Stimulated activated CD4-positive, alpha-beta T cell treated with anti-CD3 and anti-CD28 coated beads, Interleukin-1b, Interleukin-23, amount 100 ng/mL, for 24 hours (primary cell): ENCODE data around the gene NDUFAF2.
"Not testable (repeated sequence)": the region's sequence is repeated elsewhere in the genome, so short reads cannot be mapped to it uniquely, and the experiment has no call there.

Experiments
- DNase-seq, 4 experiments: peaks; one replicate each; pipeline ENCODE4 v3.0.0-alpha.2; 2020; ENCODE audit warnings: low read depth in 4 of 4, low spot score in 1 of 4

Gene NDUFAF2

DNA sequence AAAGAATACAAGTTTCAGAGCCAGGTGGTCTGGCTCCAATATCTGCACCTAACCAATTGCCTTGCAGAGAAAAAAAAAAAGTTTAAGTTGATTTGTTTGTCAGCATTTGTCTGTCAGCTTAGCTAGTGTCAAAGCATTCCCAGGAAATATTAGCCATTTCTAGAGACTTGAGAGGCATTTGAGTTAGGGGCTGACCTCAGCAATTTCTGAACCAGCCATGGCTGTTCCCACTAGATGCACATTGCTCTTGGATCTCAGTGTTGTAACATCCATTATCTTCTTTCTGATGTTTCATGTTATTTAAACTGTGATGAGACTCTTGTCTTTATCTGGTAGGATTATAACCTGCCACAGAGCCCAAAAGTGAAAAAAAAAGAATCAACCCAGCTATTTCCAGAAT lies 102.3 kb downstream of the NDUFAF2 start:
- no peak for DNase-seq

DNA sequence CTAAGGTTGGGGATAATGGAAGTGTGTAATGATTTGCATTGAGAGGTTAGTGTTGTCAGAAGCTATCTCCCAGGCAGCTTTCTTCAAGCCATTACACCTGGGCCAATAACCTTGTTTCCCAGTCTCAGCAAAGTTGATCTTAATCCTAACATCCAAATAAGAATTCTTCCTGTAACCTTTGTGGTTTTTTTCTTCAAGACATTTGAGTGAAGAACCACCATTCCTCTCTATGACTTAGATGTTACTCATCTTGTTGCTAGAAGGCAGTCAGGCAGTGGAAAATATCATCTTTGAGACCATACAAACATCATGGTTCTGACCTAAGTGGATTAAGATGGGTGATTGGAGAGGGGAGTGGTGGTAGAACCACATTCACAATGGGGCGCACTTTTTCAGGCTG lies 103.5 kb downstream of the NDUFAF2 start:
- no peak for DNase-seq

DNA sequence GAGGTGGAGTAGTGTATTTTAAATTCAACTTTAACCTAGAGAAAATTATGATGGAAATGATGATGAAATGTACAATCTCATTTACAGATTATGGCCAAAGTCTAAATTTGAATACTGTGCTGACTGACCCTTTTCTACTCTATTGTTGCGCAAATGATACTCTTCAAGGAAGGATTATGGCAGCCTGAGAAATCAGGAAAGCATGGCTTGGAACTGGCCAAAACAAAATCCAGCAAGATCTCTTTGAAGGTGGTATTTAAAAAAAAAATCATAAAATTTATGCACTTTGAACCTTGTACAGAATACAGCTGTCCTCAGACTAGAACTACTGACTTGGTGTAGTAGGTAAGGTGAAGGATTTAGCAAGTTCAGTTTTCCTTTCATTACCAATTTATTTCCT lies 105.3 kb downstream of the NDUFAF2 start:
- no peak for DNase-seq

DNA sequence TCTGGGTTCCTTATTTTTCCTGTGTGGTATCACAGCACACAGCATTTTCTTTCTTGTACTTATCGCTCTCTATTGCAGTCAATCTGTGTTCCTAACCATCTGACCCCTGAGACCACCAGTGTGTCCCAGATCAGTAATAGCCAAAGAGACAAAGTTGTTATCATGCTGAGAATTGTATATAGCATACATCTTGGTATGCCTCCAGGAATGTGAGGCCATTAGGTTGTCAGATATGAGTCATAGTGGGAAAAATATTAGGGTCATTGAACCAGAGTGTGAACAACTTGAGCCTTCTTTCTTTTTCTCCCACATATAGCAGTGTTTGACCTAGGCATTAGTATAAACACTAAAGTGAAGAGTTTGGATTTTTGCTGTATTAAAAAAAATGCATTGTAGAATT lies 106.3 kb downstream of the NDUFAF2 start:
- DNase-seq, result no peak

DNA sequence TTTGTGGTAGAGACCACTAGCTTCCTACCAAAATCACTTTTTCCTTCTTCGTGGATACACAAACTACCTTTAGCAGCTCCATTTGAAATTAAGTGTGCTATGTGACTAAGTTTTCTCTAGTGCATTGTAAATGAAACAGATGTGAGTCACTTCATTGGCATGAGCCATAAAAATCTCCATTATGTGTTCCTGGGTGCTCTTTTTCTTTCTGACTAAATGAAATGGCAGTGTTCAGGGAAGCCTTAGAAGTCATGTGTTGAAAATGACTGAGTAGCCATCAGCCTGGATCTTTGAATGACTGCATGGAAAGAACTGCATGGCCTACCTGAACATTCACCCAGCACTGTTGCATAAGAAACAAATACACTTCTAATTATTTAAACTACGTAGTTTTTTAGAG lies 107.9 kb downstream of the NDUFAF2 start:
- no peak for DNase-seq

DNA sequence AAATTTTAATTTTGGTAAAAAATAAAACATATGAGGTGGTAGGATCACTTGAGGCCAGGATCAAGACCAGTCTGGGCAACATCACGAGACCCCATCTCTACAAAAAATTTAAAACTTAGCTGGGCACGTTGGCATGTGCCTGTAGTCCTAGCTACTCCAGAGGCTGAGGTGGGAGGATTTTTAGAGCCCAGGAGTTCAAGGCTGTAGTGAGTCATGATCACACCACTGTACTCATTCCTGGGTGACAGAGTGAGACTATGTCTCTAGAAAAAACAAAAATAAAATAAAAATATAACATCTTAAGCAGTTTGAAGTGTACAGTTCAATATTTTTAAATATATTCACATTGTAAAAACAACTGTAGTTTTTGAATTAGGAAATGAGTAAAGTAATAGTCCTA lies 108.9 kb downstream of the NDUFAF2 start:
- DNase-seq, result no peak

DNA sequence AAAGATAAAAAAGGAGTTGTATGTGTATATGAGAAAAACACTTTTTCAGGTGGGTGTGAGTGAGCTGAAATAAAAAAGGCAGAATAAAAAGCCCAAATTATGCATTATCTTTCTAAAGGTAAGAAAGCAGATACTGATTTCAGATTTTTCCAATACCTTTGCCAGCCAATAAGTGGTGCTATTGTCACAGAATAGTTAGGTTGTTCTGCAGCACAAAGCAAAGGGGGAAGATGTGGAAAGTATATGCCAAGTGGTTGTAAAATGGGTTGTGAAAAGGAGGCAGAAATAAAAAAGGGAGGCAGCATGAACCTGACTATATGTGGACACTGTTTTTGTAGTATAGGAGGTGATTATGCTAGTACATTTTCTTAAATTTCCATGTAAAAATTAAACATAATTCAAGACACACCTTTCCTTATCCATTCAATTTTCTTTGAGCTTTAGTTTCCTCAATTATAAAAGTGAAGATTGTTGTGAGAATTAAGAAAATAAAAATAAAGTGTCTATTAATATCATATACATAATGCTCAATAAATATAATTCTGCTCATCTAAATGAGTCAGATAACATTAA lies 110.5 kb downstream of the NDUFAF2 start:
- no peak for DNase-seq

DNA sequence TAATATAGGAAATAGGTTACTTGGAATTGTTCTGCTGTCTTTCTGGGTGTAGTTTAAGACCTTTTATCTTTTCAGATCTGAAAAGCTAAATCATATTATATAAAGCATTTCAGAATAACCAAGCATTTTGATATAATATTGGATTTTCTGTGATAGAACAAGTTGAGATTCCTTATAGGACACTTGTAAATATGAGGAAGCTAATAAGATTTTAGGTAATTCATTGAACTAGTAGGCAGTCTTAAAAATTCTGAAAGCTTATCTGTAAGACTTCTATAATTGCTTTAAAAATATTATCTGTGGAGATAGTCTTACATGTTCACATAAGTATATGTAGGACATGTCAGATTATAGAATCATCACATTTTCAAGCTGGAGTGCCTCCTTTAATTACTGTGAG lies 114.5 kb downstream of the NDUFAF2 start:
- DNase-seq, result no peak

DNA sequence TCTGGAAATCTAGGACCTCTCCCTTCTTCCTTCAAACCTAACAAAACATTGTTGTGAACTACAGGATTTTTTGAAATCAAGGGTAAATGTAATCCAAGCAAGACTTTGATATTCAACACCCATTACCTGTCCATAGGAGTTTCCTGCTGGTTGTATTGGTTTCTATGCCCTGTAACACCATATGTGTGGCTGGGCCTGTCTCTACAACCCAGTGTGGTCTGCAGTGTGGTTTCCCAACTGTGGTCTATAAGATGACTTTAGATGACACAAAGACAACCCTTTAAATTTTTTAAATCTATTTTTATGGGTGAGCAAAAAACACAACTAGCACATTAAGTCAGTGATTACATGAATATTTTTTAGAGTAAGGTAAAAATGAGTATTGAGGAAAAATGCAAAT lies 124.1 kb downstream of the NDUFAF2 start:
- DNase-seq, result no peak

DNA sequence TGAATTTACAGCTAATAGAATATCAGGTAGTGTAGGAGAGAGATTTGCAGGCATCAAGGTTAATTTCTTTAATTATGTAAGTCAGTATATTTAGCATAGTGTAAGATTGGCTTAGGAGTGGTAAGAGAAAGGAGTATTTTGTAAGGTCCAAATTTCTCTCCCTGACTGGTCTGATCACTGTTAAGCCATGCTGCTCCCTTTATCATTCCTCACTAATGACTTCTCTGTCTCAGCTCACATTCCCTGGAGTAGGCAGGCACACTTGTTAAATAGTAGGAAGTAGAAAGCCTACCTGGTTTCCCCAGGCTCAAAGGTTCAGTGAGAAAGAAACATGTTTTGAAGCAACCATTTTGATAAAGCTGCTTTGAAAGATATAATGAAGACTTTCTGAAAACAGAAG lies 126.5 kb downstream of the NDUFAF2 start:
- DNase-seq, result no peak

DNA sequence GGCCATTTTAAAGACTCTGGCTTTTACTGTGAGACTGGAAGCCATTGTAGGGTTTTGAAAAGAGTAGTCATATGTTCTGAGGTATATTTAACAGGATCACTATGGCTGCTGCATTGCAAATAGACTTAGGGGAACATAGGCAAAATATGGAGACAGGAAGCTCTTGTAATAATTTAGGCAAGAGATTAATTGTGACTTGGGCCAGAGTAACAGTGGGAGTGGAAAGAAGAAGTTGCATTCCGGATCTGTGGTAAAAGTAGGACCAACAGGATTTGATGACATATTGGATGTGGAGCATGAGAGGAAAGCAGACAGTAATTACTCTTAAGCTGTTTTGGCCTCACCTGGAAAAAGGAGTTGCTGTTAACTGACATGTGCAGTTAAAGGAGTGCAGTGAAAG lies 131.6 kb downstream of the NDUFAF2 start:
- DNase-seq, result no peak

DNA sequence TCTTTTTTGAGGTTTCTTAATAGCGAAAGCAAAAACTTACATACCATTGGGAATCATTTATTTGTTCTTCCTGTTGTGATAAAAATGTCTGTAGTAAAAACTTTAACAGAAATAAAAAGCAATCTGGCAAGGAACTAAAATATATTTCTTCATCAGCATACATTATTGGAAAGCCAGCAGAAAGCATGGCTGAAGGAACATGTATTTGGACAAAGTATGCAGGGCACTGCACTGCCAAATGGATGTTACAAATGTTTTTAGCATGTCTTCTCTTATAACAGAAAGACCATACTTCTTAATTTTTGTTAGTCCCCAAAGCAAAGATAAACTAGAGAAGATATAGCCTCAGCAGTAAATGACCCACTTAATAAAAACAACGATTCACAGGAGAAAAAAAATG lies 136.7 kb downstream of the NDUFAF2 start:
- no peak for DNase-seq

DNA sequence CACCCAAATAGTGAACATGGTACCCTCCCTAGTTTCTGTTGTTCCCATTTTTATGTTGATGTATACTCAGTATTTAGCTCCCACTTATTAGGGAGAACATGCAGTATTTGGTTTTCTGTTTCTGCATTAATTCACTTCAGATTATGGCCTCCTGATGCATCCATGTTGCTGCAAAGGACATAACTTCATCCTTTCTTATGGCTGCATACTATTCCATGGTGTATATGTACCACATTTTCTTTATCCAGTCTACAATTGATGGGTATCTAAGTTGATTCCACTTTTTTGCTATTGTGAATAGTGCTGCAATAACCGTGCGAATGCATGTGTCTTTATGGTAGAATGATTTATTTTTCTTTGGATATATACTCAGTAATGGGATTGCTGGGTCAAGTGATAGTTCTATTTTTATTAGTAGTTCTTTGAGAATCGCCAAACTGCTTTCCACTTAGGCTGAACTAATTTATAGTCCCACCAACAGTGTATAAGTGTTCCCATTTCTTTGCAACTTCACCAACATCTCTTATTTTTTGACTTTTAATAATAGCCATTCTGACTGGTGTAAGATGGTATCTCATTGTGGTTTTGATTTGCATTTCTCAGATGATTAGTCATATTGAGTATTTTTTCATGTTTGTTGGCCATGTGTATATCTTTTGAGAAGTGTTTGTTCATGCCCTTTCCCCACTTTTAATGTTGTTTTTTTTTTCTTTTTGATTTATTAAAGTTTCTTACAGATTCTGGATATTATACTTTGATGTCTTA lies 137.7 kb downstream of the NDUFAF2 start:
- DNase-seq, result no peak

DNA sequence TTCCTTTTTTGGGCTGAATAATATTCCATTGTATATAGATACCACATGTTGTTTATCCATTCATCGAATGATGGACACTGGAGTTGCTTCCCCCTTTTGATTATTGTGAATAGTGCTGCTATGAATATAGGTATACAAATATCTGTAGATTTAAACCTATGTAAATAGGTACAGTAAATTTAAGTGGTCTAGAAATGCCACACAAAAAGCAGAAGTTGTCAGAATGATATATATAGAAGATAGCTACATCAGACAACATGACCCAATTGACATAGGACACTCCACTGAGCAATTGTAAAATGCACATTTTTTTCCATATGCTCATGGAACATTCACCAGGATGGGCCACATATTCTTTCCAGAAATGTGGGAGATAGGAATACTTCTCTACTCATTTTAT lies 139.7 kb downstream of the NDUFAF2 start:
- no peak for DNase-seq

DNA sequence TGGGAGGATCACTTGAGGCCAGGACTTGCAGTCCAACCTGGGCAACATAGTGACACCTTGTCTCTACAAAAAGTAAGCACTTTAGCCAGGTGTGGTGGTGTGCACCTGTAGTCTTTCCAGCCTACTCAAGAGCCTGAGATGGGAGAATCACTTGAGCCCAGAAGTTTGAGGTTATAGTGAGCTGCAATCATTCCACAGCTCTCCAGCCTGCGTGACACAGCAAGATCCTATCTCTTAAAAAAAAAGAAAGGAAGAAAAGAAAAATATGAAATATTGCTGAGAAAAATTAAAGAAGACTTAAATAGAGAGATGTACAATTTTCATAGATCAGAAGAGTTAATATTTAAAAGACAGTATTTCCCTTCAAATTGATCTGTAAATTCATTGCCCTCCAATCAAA lies 140.9 kb downstream of the NDUFAF2 start:
- DNase-seq, result no peak

DNA sequence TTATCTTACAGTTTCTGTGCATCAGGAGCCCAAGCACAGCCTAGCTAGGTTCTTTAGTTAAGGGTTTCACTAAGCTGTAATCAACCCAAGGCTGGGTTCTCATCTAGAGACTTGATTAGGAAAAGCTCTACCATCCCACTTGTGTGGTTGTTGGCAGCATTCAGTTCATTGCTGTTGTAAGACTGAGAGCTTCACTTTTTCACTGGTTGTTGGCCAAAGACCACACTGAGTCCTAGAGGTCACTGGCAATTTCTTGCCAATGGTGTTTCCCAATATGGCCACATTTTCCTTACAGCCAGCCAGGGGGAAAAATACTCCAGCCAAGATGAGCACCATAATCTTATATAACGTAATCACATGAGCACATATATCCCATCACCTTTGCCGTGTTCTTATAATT lies 142.9 kb downstream of the NDUFAF2 start:
- no peak for DNase-seq

DNA sequence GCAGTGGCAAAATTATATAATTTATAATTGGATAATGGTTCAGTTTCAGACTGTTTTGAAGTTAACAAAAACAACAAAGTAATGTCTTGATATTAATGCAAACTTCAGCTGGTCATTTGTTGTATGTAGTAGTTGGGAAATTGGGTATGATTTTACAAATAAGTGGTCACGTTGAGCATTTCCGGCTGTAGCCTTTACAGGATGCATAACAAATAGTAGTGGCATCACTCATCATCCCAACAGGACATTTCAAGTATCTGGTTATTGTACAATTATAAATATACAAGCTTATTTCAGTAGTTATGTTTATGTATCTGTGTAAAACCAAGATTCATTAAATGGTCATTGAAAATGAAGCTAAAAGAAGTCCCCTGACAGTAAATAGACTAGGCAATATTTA lies 144.3 kb downstream of the NDUFAF2 start:
- DNase-seq, result no peak

DNA sequence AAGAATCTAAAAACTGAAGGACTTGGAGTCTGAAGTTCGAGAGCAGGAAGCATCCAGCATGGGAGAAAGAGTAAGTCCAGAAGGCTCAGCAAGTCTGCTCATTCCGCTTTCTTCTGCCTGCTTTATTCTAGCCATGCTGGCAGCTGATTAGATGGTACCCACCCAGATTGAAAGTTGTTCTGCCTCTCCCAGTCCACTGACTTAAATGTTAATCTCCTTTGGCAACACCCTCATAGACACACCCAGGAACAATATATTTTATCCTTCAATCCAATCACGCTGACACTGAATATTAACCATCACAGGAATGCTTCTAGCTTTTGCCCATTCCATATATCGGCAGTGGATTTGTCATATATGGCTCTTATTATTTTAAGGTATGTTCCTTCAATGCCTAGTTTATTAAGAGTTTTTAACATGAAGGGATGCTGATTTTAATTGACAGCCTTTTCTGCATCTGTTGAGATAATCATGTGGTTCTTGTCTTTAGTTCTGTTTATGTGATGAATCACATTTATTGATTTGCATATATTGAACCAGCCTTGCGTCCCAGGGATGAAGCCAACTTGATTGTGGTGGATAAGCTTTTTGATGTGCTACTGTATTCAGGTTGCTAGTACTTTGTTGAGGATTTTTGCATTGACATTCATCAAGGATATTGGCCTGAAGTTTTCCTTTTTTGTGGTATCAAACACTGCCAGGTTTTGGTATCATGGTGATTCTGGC lies 148.2 kb downstream of the NDUFAF2 start:
- not testable (repeated sequence) for DNase-seq

DNA sequence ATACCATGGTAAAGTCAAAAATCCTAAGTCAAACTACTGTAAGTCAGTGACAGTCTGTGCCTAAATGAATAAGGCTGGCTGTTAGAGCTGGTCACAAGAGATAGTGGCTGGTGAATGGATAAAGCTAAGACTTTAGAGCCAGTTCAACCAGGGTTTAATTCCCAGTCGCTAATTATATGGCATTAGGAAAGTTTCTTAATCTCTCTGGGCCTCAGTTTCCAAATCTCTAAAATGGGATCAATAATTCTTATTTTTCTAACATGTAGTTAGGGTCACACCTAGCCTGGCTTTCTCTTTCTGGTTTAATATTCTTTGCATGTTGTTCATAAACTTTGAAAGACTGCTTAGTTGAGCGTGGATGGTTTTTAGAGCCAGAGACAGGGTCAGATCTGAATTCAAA lies 152.5 kb downstream of the NDUFAF2 start:
- DNase-seq, result no peak

DNA sequence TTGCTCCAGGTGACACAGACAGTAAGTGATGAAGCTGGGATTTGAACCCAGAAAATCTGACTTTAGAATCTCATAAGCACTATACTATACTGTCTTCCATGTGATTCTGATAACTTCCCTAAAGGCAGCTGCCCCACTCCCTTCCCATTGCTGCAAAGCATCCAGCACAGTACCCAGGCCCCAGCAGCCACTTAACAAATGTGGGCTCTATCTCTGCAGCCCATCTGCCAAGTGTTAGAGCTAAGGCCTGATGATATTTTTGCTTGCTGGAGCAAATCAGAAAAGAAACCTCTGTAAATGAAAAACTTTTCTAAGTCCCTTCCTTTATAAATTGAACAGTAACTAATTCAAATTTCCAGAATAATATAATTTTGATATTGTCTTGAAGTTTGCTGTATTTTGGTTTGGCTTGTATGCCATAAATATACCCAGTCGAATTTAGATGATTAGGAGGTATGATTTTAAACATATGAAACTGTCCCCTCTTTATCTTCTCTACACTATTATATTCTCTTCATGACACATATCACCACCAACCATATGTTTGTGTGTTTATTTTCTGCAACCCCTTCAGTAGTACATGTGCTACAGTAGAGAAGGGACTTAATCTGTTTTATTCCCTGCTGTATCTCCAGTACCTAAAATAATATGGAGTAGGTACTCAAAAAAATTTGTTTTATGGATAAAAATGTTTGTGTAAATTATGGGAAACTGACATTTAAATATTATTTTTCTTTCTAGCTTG lies 153.4 kb downstream of the NDUFAF2 start:
- no peak for DNase-seq

DNA sequence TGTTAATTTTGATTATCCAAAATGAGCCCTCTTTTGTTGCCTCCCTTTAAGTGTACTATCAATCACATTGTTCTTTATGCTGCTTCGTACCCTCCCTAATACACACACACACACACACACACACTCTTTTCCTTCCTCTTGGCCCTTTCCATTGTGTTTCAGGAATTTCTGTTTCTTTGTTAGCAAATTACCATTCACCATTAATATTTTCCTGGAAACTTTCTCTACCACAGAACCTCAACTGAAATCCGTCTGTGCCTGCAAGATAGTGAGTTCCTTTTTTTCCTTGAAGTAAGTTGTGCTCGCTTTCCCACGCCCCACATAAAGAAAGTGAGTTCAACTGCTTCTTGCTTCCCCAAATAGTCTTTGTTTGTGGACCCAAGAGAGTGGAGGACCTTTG lies 155.4 kb downstream of the NDUFAF2 start:
- no peak for DNase-seq

DNA sequence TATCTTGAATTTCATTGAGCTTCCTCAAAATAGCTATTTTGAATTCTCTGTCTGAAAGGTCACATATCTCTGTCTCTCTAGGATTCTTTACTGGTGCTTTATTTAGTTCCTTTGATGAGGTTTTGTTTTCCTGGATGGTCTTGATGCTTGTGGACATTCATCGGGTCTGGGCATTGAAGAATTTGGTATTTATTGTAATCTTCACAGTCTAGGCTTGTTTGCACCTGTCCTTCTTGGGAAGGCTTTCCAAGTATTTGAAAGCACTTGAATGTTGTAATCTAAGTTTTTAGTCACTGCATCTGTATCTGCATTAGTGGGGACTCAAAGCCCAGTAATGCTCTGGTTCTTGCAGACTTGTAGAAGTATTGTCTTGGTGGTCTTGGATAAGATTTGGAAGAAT lies 169.4 kb downstream of the NDUFAF2 start:
- DNase-seq, result no peak
